HUES48 (cell line): ENCODE measurements around the gene IL13.

ENCODE experiments used
- H3K27ac ChIP-seq: one replicate; pipeline ENCODE4 v1.7.0; 2013; ENCODE audit warnings: low read depth, low read length, inconsistent platforms
- H3K27me3 ChIP-seq: 2 replicates; pipeline ENCODE4 v1.6.1; 2013; ENCODE audit warnings: mild to moderate bottlenecking, low read length; ENCODE audit not compliant: control insufficient read depth, insufficient read depth
- H3K36me3 ChIP-seq: 2 replicates; pipeline ENCODE4 v1.6.1; 2013; ENCODE audit warnings: low read length; ENCODE audit not compliant: control insufficient read depth, insufficient read depth
- H3K4me1 ChIP-seq: 2 replicates; pipeline ENCODE4 v1.6.1; 2013; ENCODE audit warnings: mild to moderate bottlenecking, low read length; ENCODE audit not compliant: control insufficient read depth, insufficient read depth
- H3K4me3 ChIP-seq: 2 replicates; pipeline ENCODE4 v1.5.1; 2013; ENCODE audit warnings: mild to moderate bottlenecking, low read depth, low read length
- H3K9ac ChIP-seq: 2 replicates; pipeline ENCODE4 v1.6.1; 2013; ENCODE audit warnings: mild to moderate bottlenecking, low read depth, low read length, moderate library complexity
- H3K9me3 ChIP-seq: 2 replicates; pipeline ENCODE4 v1.6.1; 2013; ENCODE audit warnings: low read length; ENCODE audit not compliant: control insufficient read depth, insufficient read depth

The IL13 gene

DNA sequence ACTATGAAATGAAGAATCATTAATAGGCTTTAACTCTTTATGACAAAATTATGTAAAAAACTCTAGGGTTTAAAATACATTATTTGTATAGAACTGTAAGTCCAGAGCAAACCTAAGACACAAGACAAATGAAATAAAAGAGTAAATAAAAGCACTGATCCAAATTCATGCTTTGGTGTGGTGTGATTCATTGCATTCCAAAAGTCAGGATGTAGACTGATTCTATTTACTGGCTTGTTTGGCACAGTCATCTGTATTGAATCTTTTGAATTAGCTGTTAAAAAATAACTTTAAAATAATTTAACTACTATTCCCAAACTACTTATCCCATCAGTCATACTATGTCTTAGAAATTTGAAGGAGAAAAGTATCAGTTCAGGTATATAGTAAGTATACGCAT, 46.9 kb downstream of the IL13 start:
- H3K9me3 ChIP-seq: no peaks in the 10 kb centered on the region
- no peak overlapping the region for H3K27ac ChIP-seq
- no peaks in the 10 kb centered on the region for H3K4me1 ChIP-seq
- H3K27me3 ChIP-seq: no peaks in the 10 kb centered on the region
- no peak overlapping the region for H3K9ac ChIP-seq
- H3K36me3 ChIP-seq: peaks cover 25% of the 10 kb centered on the region
- H3K4me3 ChIP-seq: no peak overlapping the region

DNA sequence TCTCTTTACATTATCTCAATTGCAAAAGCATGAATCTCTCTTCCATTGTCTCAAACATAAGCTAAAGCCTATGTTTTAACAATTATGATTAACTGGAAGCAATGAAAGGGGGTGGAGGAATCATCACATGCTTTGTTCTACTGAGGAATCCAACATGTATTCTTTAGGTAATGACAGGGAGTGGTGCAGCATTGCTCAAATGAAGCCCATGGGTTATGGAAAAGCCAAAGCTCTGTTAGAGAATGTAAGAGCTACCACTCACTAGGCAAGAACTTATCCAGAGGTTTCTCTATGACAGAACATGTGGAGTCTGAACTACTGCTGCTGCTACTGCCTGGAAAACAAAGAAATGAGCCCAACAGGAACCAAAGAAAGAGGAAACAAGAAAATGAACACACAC, 50.7 kb downstream of the IL13 start:
- Histone ChIP-seq H3K27me3 (no peaks in the 10 kb centered on the region), H3K4me1 (no peaks in the 10 kb centered on the region), H3K27ac (no peak overlapping the region), H3K4me3 (no peak overlapping the region), H3K9ac (no peak overlapping the region), H3K36me3 (no peaks in the 10 kb centered on the region), H3K9me3 (no peaks in the 10 kb centered on the region)
